ENCODE data around the gene MAPK6.
A peak's percentile ranks its signal among the peaks of the same experiment; 100 is the strongest.

Gene MAPK6

GRCh38 chr15:52068004-52068615 is 49.1 kb downstream of the MAPK6 start:
- Histone ChIP-seq H3K4me3 (replicated peaks; ENCODE audit: low read depth, low read length) (no peak overlapping the region), H3K36me3 (ENCODE audit: control insufficient read depth, insufficient read depth, low read length) (no peaks in the 10 kb centered on the region; the same call in none of the 2 replicates), H3K27me3 (replicated peaks; ENCODE audit: control insufficient read depth, insufficient read depth, low read length) (no peaks in the 10 kb centered on the region)
- DNase-seq (ENCODE audit: extremely low read depth, insufficient read length), result no peak
- TF ChIP-seq, protein P1, sequence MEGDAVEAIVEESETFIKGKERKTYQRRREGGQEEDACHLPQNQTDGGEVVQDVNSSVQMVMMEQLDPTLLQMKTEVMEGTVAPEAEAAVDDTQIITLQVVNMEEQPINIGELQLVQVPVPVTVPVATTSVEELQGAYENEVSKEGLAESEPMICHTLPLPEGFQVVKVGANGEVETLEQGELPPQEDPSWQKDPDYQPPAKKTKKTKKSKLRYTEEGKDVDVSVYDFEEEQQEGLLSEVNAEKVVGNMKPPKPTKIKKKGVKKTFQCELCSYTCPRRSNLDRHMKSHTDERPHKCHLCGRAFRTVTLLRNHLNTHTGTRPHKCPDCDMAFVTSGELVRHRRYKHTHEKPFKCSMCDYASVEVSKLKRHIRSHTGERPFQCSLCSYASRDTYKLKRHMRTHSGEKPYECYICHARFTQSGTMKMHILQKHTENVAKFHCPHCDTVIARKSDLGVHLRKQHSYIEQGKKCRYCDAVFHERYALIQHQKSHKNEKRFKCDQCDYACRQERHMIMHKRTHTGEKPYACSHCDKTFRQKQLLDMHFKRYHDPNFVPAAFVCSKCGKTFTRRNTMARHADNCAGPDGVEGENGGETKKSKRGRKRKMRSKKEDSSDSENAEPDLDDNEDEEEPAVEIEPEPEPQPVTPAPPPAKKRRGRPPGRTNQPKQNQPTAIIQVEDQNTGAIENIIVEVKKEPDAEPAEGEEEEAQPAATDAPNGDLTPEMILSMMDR (IDR thresholded peaks at IDR 0.05; ENCODE audit: insufficient read depth, low read length, poor library complexity, severe bottlenecking), result no peak

- H3K27me3 ChIP-seq (replicated peaks; ENCODE audit: control insufficient read depth, insufficient read depth, low read length), result no peaks in the 10 kb centered on the region
- DNase-seq (ENCODE audit: extremely low read depth, insufficient read length), result no peak
- no peak overlapping the region for H3K4me3 ChIP-seq (replicated peaks; ENCODE audit: low read depth, low read length)
- TF ChIP-seq, protein P1 (IDR thresholded peaks at IDR 0.05; ENCODE audit: insufficient read depth, low read length, poor library complexity, severe bottlenecking), result no peak
- no peaks in the 10 kb centered on the region; the same call in 1 of the 2 replicates for H3K36me3 ChIP-seq (ENCODE audit: control insufficient read depth, insufficient read depth, low read length)
These were observed 50.5 kb downstream of the MAPK6 start for GRCh38 chr15:52069559-52069958.

DNA sequence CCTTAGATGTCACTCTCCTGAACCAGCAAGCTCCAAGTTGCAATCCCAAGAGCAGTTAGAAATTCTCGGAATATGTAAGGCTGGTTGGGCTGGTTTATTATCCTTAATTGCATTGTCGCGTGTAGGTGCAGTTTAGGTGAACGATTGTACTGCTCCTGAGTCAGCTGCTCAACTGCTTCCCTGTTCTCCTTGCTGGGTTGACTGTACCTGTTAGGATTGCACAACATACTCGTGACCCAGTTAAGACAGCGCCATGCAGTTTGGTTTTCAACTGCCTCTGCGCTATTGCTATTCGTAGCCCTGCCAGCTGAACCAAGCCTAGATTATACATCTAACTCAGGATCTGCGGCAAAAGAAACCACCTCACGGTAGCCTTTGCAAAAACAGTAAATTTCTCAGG is 52.6 kb downstream of the MAPK6 start:
- H3K27me3 ChIP-seq (replicated peaks; ENCODE audit: control insufficient read depth, insufficient read depth, low read length), result no peaks in the 10 kb centered on the region
- TF ChIP-seq, protein P1 (IDR thresholded peaks at IDR 0.05; ENCODE audit: insufficient read depth, low read length, poor library complexity, severe bottlenecking), result no peak
- no peak for DNase-seq (ENCODE audit: extremely low read depth, insufficient read length)
- H3K4me3 ChIP-seq (replicated peaks; ENCODE audit: low read depth, low read length), result no peak overlapping the region
- no peaks in the 10 kb centered on the region for H3K36me3 ChIP-seq (ENCODE audit: control insufficient read depth, insufficient read depth, low read length)

GRCh38 chr15:52076889-52077781 is 58.1 kb downstream of the MAPK6 start:
- no peaks in the 10 kb centered on the region for H3K27me3 ChIP-seq (replicated peaks; ENCODE audit: control insufficient read depth, insufficient read depth, low read length)
- no peaks in the 10 kb centered on the region for H3K36me3 ChIP-seq (ENCODE audit: control insufficient read depth, insufficient read depth, low read length)
- H3K4me3 ChIP-seq (replicated peaks; ENCODE audit: low read depth, low read length), result no peak overlapping the region
- TF ChIP-seq, protein P1 (IDR thresholded peaks at IDR 0.05; ENCODE audit: insufficient read depth, low read length, poor library complexity, severe bottlenecking), result peak; percentile 23
- DNase-seq (ENCODE audit: extremely low read depth, insufficient read length), result no peak

DNA sequence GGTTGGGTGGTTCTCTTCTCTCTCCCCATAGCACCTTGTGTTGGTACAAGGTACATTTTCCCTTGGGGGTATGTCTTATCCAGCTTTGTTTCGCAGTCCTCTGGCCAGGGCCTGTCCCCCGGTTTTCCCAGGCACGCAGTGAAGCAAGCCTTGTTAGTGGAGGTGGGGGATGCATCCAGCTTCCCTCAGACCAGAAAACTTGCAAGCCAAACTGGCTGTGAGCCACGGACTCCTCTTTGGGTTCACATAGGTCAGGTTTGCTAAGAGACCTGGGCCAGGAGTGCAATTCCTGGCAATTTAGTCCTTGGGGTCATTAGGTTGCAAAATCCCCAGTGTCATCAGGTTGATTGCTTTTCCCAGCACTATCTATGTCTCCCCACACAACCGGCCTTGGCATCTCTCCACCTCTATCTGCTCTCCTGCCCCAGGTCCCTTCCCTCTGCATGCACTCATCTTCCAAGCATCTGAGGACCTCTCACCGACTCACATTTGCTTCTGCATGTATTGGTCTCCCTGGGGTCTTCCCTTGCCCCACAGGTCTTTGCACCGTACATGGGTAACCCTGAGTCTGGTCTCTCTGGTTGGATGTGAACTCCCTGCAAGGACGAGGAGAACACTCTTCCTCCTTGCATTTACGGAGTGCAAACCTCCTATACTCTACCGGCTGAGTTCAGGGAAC is 59.3 kb downstream of the MAPK6 start:
- DNase-seq (ENCODE audit: extremely low read depth, insufficient read length), result no peak
- no peak overlapping the region for H3K4me3 ChIP-seq (replicated peaks; ENCODE audit: low read depth, low read length)
- no peaks in the 10 kb centered on the region for H3K27me3 ChIP-seq (replicated peaks; ENCODE audit: control insufficient read depth, insufficient read depth, low read length)
- H3K36me3 ChIP-seq (ENCODE audit: control insufficient read depth, insufficient read depth, low read length), result no peaks in the 10 kb centered on the region
- TF ChIP-seq, protein P1 (IDR thresholded peaks at IDR 0.05; ENCODE audit: insufficient read depth, low read length, poor library complexity, severe bottlenecking), result no peak

All from GM06990 (cell line).